Suppressor macrophage treated with lipopolysaccharide for 4 hours (primary cell): Measurements from ENCODE around the gene MATN1.
A peak's percentile ranks its signal among the peaks of the same experiment; 100 is the strongest.

ENCODE experiments used
- DNase-seq: peaks from one replicate; pipeline ENCODE4 v3.0.0-alpha.2; 2020

Gene MATN1

DNA sequence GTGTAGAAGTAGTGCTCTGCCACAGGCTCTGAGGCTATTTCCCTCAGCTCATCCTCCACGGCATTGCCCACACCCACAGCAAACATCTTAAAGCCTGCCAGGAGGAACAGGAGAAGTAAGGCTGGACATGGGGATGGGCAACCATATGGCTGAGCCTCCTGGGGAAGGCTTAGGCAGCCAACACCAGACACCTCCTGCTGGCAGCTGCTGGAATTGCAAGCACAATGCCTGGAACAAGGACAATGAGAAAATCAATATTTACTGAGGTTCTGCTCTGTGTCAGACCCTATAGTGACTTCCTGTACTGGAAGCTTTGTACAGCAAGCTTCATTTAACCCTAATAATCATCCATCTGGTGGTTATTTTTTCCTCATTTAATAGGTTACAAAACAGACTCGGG is 8.2 kb downstream of the MATN1 start:
- no peak for DNase-seq

DNA sequence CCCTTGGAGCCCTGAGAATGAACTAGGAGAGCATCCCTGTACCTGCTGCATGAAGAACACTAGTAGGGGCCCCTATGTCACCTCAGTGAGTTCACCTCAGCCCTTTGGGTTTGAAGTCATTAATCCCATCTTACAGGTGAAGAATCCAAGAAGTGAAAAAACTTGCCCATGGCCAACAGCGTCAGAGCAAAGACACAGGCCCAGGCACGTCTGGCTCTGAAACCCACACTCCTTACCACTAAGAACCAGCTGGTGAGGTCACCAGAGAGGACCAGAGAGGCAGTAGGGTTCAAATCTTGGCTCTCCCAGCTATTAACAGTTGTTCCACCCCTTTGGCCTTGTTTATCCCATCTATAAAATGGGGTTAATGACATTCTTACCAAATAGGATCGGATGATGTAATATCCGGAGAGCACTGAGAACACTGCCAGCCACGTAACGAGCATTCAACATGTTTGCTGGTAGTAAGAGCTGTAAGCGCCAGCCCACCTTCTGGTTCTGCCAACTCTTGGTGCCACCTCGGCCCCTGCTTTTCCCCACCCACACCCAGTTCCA is 8.8 kb downstream of the MATN1 start:
- no peak for DNase-seq

DNA sequence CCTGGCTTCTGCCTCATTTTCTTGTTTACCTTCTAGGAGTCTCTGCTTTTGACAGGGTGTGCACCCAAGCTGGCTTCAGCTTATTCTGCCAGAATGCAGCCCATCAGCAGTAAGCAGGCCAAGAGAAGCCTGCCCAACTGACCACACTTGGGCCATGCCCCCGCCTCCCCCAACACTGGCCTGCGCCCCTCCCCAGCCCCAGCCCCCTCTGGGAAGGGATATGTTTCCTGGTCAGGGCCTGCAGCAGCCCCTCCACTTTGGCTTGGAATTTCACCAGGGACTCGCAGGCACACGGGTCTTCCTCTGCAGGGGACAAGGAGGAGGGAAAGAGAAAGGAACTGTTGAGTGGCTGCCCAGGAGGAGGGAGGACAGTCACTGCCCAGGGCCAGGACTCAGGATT is 9.4 kb downstream of the MATN1 start:
- DNase-seq, result no peak

DNA sequence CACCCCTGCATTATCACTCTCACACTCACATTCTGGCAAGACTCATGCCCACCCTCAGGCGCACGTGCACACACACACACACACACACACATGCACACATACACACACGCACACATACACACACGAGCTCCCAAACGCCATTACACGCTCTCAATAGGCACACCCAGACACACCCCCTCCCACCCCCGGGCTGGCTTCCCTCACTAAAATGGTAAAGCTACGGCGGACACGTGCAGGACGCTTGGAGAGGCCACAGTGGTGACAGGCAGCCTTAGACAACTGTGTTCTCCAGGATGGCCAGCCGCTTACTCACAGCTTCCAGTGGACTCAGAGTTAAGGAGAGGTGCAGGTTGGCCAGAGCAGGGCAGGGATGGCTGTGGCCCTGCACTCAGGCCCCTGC is 10.1 kb downstream of the MATN1 start:
- no peak for DNase-seq

DNA sequence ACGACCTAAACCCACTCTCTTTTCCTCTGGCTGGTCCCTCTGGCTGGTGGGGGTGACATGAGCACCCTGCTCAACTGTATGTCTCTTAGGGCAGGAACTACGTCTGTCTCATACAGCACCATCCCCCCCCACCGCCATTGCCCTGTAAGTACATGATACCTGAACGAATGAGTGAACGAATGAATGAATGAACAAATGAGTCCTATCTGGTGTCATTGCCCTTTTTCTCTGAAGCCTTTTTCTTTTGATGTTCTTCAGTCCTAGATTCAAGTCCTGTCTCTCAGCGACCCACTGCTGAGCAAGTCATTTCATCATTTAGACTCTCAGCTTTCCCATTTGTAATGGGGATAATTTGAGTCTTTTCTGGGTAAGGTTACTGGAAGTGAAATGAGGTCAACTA is 10.8 kb downstream of the MATN1 start:
- no peak for DNase-seq

DNA sequence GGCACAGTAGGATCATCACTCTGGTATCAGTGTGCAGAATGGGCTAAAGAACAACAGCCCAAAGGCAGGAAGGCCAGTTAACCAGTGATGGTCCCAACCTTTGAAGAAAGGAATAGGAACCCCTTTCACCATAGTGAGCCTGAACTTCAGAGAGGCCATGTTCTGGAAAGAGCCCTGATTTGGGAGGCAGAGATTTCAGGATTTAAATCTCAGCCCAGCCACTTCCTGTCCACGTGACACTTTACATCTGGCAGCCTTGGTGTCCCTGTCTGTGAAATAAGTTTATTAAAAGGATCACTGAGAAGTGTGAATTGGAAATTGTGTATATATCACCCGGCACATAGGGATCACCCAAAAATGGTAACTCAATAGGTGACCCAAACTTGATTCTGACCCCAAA is 13.0 kb downstream of the MATN1 start:
- DNase-seq, result no peak

DNA sequence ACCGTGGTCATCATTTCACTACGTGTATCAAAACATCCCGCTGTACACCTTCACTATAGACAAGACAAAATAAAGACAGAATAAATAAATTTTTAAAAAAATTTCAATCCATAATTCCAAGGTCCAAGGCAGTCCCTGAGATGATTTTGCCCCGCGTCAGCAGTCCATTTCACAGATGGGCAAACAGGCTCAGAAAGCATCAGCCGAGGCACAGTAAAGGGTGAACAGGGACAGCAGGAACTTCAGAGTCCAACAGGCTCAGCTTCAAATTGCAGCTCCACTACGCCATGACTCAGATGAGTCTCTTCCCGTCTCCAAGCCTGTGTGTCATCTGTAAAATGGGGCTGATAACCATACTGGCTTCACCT is 15.0 kb downstream of the MATN1 start:
- DNase-seq, result no peak

DNA sequence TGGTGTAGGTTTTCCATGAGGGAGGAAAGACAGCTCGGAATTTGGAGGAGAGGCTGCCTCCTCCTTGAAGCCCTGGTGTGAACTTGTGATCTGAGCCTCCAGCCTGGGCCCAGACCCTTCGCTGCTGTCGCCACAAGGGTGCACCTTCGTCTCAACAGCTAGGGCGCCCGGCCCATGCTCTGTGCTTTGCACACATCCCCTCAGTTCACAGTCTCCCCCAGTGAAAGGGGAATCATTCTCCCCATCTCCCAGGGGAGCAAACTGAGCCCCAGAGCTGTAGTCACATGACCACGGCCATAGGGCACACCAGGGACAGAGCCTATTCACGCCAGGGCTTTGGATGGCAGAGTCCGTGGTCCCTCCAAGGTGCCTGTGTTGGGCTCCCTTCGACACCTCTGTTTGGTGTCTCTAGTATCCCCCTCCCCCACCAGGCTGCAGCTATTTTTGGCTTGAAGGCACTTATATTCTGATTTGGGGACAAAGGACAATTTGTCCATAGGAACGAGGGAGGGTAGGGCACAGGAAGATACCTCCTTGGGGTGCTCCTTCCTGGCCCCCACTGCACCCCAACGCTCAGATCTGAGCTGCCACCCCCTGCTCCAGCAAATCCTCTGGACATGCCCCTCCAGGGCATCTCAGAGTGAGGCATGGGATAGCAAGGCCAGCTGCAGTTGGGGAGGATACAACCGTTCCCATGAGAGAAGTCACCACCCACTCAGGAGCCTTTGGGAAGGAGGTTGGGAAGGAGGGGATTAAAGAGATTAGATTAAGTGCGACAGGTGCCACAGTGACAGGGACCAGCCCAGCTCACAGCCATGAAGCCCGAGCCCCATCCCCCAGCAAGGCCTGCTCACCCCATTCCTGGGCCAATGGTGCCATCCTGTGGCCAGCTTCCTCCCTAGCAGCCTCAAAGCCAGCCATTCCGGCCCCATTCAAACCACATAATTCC is 15.7 kb downstream of the MATN1 start:
- DNase-seq, result peak; percentile 78

DNA sequence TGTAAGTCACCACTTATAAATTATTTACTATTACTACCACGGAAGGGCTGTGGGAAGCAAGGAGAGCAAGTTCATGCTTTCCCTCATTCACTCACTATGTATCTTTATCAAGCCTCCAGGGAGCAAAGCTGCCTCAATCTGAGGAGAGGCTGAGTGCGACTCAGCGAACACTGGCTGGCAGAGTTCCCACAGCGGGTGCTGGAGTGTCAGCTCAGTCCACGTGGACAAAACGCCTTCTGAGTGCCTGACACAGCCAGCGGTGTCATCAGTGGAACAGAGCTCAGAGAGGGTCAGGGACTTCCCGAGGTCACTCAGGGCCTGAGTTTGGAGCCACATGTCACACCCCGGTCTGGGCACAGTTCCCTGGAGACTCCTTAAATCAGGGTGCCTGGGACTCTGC is 16.9 kb downstream of the MATN1 start:
- peak; percentile 67 for DNase-seq

DNA sequence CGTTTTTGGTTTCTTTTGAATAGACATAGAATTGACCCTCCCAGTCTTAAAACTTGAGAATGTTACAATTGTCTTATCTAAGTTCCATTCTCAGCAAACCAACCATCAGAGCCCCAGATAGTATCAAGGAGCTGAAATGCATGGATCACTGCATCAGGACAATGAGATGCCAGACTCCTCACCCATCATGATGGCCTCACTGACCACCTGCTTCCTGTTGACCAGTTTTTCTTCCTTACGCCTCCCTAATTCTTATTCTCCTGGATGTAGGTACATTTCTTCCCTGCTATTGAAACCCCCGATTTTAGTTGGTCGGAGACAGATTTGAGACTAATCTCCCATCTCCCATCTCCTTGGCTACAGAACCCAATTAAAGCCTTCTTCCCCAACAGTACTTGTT is 17.7 kb downstream of the MATN1 start:
- no peak for DNase-seq

DNA sequence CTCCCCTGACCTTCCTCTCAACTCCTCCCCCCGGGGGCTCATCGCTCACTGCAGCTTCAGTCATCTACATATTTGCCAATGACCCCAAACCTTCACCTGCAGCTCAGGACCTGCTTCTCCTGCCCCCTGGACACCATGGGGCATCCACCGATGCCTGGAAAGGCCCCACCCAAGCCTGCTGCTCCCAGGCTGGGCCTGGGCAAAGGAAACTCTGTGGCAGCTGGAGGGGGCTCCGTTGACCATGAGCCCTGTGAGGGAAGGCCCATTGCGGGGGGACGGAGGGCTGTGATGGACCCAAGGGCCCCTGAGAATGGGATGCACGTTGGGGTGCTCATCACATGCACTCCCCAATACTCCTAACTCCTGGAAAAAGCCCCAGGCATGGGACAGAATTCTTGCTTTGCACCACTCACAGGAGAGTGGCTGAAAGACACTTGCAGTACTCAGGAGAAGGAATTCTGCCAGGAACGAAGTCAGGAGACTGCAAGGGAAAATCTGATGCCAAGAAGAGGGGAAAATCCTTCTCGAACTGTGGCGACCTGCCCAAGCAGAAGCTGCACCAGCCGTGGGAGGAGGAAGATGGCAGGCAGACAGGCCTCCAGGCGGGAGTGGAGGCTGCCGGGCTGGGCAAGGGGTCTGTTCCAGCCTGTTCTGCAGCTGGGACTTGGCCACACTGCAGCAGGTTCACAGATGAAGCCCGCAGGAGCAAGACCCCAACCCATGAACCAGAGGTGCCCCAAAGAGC is 18.4 kb downstream of the MATN1 start:
- no peak for DNase-seq

DNA sequence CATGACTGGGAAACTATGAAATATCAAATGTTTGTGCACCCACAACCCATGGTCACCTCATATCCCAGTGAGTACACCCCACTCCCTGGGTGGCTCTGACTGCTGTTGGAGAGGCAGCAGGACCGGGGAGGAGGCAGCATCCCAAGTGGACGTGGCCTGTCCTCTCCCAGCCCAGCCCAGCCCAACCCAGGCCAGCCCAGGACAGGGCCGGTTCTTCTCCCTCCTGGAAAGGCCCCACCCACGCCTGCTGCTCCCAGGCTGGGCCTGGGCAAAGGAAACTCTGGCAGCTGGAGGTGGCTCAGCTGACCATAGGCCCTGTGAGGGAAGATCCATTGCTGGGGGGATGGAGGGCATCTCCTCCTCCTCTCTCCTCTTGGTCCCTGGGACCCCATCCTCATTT is 19.1 kb downstream of the MATN1 start:
- DNase-seq, result no peak

DNA sequence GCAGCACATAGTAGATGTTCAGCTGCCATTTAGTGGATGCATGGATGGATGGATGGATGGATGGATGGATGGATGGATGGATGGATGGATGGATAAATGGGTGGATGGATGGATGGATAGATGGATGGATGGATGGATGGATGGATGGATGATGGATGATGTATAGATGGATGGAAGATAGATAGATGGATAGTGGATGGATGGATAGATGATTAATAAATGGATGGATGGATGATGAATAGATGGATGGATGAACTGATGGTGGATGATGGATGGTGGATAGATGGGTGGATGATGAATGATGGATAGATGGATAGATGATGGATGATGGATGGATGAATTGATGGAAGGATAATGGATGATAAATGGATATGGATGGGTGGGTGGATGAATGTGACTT is 20.6 kb downstream of the MATN1 start:
- no peak for DNase-seq

DNA sequence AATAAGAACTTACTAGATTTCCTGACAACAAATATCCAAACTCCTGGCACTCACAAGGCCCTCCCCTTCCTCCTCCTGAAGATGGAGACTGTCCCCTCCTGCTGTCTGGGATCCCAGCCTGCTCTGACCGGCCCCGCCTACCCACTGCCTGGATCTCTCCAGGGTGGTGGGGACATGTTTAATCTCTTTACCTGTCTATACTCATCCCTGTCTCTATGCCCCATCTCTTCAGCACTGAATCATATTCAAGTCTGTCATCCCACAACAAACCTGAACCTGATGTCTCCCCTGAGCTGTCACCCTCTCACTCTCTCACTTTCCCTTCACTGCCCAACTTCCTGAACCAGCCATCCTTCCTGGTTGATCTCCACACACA is 22.1 kb downstream of the MATN1 start:
- no peak for DNase-seq

DNA sequence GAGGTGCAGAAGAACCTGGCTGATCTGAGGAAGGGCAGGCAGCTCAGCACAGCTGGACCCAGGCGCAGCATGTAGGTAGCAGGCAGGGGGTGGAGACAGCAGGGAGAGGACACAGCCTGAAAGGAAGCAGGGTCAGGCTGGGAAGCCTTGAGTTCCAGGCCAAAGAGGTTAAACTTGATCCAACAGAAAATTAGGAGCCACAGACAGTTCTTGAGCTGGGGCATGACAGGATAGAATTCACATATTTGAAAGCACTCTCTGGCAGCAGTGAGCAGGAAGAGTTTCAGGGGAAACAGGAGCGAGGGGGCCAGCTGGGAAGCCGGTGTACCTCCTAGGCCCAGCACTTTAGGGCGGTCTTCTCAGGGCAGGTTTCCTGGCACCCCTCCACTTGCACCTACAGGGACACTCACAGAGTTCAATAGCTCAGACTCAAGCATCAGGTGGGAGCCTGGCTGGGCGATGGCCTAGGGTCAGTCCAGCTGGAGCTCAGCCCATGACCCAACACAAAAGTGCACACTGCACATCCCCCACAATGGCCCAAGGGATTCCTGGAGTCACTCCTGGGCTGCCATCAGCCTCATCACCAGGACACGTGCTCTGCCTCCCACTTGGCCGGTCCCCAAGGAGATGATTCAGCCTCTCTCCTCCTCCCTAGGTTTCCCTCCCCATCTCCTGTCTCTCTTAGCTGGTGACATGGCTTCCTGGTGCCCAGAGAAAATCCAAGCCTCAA is 22.7 kb downstream of the MATN1 start:
- no peak for DNase-seq

DNA sequence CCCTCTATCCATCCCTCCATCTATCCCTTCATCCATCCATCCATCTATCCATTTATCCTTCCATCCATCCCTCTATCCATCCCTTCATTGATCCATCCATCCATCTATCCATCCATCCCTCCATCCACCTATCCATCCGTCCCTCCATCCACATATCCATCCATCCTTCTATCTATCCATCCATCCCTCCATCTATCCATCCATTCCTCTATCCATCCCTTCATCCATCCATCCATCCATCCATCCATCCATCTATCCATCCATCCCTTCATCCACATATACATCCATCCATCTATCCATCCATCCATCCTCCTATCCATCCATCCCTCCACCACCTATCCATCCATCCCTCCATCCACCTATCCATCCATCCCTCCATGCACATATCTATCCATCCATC is 23.6 kb downstream of the MATN1 start:
- DNase-seq, result no peak

DNA sequence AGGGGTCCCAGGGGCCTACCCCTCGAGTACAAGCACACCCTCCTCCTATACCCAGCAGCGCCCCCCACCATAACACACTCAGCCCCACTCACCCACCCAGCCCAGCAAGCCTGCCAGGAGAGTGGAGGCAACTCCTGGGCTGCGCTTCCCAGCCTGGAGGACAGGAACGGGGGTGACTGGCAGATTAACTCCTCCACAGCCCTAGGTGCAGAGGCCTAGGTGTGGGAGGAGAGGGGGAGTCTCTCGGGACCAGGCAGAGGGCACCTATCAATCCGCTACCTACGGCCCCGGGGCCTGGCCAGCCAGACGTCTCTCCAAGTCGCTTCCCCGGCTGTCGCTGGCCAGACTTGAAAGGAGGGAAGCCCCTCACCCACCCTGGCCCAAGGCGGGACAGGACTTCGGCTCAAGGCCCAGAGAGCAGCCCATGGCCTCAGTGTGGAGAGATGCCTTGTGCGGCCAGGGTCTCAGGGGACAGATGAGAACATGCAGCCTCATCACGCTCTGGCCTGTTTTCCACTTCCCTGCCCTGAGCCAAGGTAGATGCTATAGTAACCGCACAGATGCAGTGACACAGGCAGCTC is 24.9 kb downstream of the MATN1 start:
- no peak for DNase-seq

DNA sequence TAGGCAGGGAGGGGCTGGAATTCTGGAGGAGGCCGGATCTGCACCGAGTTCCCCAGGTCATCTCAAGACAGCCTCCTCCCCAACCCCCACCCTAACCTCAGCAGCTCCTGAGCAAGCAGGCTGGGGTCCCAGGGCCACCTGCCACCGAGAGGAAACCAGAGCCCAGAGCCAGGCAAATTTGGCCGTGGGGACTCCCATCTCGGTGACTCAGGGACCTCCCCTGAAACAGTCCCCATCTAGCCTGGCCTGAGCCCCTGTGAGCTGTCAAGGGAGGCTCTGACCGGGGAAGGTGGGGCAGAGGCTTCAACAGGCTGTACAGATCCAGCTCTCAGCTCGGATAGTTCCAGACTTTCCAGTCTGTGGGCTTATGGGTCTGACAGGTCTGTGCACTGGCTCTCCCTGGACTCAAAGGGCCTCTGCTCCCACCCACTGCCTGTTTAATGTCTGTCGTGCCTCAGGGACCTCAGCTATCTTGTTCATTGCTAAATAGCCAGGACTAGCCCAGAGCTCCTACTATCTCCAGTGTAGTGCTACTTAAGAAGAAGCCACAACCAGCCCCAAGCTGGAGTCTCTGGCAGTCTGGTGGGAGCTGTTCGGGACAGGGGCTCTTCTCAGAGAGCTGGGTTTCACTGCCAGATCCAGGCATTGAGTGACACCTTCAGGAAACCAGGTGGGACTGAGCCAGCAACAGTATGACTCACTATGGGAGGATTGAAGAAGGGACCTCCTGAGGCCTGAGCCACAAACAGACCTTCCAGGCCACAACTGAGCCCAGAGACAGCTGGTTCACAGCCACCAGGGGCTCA is 25.6 kb downstream of the MATN1 start:
- DNase-seq, result no peak

DNA sequence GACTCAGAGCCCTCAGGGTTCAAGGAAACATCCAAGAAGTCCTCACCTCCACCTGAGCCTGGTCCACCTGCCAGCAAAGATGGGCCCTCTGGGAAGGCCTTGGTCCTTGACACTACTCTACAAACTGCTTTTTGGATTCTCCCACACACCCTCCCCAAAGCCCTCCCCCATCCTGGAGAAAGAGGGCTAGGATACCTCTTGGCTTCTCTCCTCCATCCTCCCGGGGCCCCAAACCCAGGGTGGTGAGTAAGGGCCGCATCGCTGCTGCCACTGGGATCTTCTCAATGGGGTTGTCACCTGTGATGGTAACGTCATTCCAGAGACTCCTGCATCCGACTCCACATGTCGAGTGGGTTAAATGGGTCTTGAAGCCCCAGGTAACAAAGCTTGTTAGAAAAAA is 26.6 kb downstream of the MATN1 start:
- no peak for DNase-seq

DNA sequence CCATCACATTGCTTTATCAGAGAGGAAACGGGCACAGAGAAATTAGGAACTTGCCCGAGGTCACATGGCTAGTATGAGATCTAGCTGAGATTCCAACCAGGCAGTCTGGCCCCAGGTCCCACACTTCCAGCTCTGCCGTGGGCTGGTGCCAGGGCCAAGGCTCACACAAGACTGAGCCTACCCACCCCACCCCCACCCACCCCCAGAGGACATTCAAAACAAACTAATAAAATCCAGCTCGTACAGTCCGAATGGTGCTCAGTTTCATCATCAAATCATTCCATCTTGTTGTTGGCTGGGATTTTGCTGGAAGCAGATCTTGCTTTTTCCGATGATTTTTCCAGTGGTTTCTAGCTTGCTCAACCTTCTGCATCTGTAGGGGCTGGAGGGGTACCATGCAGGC is 27.9 kb downstream of the MATN1 start:
- no peak for DNase-seq

DNA sequence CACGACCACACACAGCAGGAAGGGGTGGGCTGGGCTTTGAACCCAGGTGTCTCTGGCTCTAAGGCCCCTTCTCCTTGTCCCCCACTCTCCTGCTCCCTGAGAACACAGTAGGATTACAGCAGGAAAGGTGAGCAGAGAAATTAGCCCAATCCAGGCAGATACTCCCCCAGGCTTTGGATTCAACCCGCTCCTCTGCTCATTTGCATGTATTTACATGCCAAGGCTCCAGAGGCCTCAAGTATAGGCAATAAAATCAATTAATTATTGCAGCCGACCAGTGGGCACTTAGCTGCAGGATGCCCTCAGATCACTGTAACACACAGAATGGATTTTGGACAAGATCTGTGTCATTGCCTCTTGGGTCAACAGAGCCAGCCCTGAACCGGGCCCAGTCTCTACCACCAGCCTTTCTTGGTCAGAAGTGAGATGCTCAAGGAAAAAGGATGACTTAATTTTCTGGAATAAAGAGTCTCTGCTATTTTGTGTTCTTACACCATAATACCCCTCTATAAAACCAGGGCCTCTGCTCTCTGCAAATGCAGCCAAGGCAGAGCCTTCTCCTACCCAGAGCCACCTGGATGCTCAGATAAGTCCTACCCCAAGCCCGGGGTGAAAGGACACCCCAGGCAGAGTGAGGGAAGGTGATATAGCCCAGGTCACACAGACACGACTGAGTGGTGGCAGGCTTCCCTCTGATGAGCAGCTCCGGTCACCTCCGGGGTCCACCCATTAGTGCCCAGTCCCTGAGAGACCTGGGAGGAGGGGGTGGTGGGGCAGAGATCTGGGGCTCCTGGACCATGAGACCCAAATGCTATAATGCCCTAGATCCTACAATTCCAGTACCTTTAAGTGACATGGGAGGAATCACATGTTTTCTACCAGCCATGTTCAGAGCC is 28.9 kb downstream of the MATN1 start:
- no peak for DNase-seq
